ENCODE data around the gene PTDSS2. TPM values are rescaled to one million over a fixed set of nuclear protein-coding genes. Genes with fewer than 3 reads are reported as not detected.

Gene PTDSS2
- total and polyA plus RNA-seq, 8 donors = 11.6 to 264 (median 25.1) TPM

GRCh38 chr11:455566-456147 is 5.6 kb downstream of the PTDSS2 start:
- Histone ChIP-seq H3K4me3 (no peak overlapping the region), H3K9me3 (no peaks in the 10 kb centered on the region), H3K36me3 (peaks cover 5 to 52% (median 43%) of the 10 kb centered on the region in 4 donors), H3K4me1 (peaks cover 11 to 21% (median 18%) of the 10 kb centered on the region in 4 donors), H3K27me3 (no peaks in the 10 kb centered on the region), H3K27ac (no peak overlapping the region)
- intact Hi-C loops (cut with DNase I; ENCODE audit: low total_unique reads) = no loop called here
- TF ChIP-seq POLR2A (IDR thresholded peaks at IDR 0.05) = no peak
- no peak for TF ChIP-seq POLR2AphosphoS5 (IDR thresholded peaks at IDR 0.05)
- no peak for TF ChIP-seq EP300 (IDR thresholded peaks at IDR 0.05)
- no peak for TF ChIP-seq CTCF (IDR thresholded peaks at IDR 0.05)
- WGBS, 5 donors = 82 to 90% (median 88%) methylated on average over 23 of the region's 23 CpGs
- DNase-seq = no peak

- H3K27me3 ChIP-seq = no peaks in the 10 kb centered on the region
- no peak for TF ChIP-seq CTCF (IDR thresholded peaks at IDR 0.05)
- no peak for TF ChIP-seq EP300 (IDR thresholded peaks at IDR 0.05)
- TF ChIP-seq POLR2A (IDR thresholded peaks at IDR 0.05) = no peak
- TF ChIP-seq POLR2AphosphoS5 (IDR thresholded peaks at IDR 0.05) = no peak
- H3K36me3 ChIP-seq = peaks cover 5 to 61% (median 52%) of the 10 kb centered on the region in 4 donors
- H3K4me3 ChIP-seq = no peak overlapping the region
- intact Hi-C loops (cut with DNase I; ENCODE audit: low total_unique reads) = no loop called here
- H3K4me1 ChIP-seq = peaks cover 3 to 12% (median 10%) of the 10 kb centered on the region in 4 donors
- no peak for DNase-seq
- H3K9me3 ChIP-seq = no peaks in the 10 kb centered on the region
- H3K27ac ChIP-seq = peak overlapping the region in 1 of 5 donors; percentile 20
- 64 to 75% (median 73%) methylated on average over 5 to 7 of the region's 7 CpGs for WGBS, 5 donors
Measured at GRCh38 chr11:456533-456932, 6.5 kb downstream of the PTDSS2 start.

- intact Hi-C loops (cut with DNase I; ENCODE audit: low total_unique reads) = no loop called here
- no peak for DNase-seq
- Histone ChIP-seq H3K27ac (no peak overlapping the region), H3K4me1 (peaks cover 0 to 5% (median 4%) of the 10 kb centered on the region in 4 donors), H3K36me3 (peaks cover 5 to 66% (median 56%) of the 10 kb centered on the region in 4 donors), H3K27me3 (no peaks in the 10 kb centered on the region), H3K9me3 (no peaks in the 10 kb centered on the region), H3K4me3 (no peak overlapping the region)
- WGBS, 5 donors = 73 to 79% (median 77%) methylated on average over 23 of the region's 23 CpGs
- no peak for TF ChIP-seq POLR2AphosphoS5 (IDR thresholded peaks at IDR 0.05)
- no peak for TF ChIP-seq CTCF (IDR thresholded peaks at IDR 0.05)
- TF ChIP-seq EP300 (IDR thresholded peaks at IDR 0.05) = no peak
- TF ChIP-seq POLR2A (IDR thresholded peaks at IDR 0.05) = no peak
Measured at GRCh38 chr11:457111-457760, 7.2 kb downstream of the PTDSS2 start.

GRCh38 chr11:459511-460220 is 9.6 kb downstream of the PTDSS2 start:
- peaks cover 0 to 4% (median 2%) of the 10 kb centered on the region in 4 donors for H3K4me1 ChIP-seq
- no peak for TF ChIP-seq CTCF (IDR thresholded peaks at IDR 0.05)
- no peak for TF ChIP-seq POLR2AphosphoS5 (IDR thresholded peaks at IDR 0.05)
- no peak for TF ChIP-seq POLR2A (IDR thresholded peaks at IDR 0.05)
- TF ChIP-seq EP300 (IDR thresholded peaks at IDR 0.05) = no peak
- no peak overlapping the region for H3K4me3 ChIP-seq
- intact Hi-C loops (cut with DNase I; ENCODE audit: low total_unique reads) = no loop called here
- WGBS, 5 donors = 91 to 96% (median 95%) methylated on average over 23 to 24 of the region's 24 CpGs
- H3K9me3 ChIP-seq = no peaks in the 10 kb centered on the region
- H3K27ac ChIP-seq = no peak overlapping the region
- H3K27me3 ChIP-seq = no peaks in the 10 kb centered on the region
- DNase-seq = no peak
- H3K36me3 ChIP-seq = peaks cover 8 to 59% (median 48%) of the 10 kb centered on the region in 4 donors

Data from stomach (tissue), 9 donors.